Fibroblast of the aortic adventitia (primary cell): ENCODE data around the gene FAM131A. TPM values are rescaled to one million over a fixed set of nuclear protein-coding genes. Genes with fewer than 3 reads are reported as not detected.

Experiments
- DNase-seq: peaks from one replicate; pipeline ENCODE4 v3.0.0-alpha.2; 2010; ENCODE audit warnings: low read depth
- H3K4me3 ChIP-seq: 2 replicates; pipeline ENCODE4 v1.5.1; 2011; ENCODE audit warnings: low read depth, mild to moderate bottlenecking, control low read depth, low read length, moderate library complexity
- total RNA-seq: library from RNA; depleted of rRNA; stranded (reverse); fragments of >200 nt; gene quantifications from 2 replicates; pipeline ENCODE4 v1.2.3, GENCODE V29; 2012; ENCODE audit warnings: low replicate concordance
- TF ChIP-seq, protein P1 (sequence below): IDR thresholded peaks from 2 replicates; pipeline ENCODE4 v1.5.1; 2011; ENCODE audit warnings: mild to moderate bottlenecking, low read length, control low read depth, inconsistent platforms; ENCODE audit not compliant: insufficient read depth

FAM131A gene
- total RNA-seq, 1 donor: 14.0 TPM

- H3K4me3 ChIP-seq: no peak overlapping the region
- TF ChIP-seq, protein P1, sequence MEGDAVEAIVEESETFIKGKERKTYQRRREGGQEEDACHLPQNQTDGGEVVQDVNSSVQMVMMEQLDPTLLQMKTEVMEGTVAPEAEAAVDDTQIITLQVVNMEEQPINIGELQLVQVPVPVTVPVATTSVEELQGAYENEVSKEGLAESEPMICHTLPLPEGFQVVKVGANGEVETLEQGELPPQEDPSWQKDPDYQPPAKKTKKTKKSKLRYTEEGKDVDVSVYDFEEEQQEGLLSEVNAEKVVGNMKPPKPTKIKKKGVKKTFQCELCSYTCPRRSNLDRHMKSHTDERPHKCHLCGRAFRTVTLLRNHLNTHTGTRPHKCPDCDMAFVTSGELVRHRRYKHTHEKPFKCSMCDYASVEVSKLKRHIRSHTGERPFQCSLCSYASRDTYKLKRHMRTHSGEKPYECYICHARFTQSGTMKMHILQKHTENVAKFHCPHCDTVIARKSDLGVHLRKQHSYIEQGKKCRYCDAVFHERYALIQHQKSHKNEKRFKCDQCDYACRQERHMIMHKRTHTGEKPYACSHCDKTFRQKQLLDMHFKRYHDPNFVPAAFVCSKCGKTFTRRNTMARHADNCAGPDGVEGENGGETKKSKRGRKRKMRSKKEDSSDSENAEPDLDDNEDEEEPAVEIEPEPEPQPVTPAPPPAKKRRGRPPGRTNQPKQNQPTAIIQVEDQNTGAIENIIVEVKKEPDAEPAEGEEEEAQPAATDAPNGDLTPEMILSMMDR: no peak
- DNase-seq: no peak
Measured at GRCh38 chr3:184355261-184356040, 18.1 kb downstream of the FAM131A start.

DNA sequence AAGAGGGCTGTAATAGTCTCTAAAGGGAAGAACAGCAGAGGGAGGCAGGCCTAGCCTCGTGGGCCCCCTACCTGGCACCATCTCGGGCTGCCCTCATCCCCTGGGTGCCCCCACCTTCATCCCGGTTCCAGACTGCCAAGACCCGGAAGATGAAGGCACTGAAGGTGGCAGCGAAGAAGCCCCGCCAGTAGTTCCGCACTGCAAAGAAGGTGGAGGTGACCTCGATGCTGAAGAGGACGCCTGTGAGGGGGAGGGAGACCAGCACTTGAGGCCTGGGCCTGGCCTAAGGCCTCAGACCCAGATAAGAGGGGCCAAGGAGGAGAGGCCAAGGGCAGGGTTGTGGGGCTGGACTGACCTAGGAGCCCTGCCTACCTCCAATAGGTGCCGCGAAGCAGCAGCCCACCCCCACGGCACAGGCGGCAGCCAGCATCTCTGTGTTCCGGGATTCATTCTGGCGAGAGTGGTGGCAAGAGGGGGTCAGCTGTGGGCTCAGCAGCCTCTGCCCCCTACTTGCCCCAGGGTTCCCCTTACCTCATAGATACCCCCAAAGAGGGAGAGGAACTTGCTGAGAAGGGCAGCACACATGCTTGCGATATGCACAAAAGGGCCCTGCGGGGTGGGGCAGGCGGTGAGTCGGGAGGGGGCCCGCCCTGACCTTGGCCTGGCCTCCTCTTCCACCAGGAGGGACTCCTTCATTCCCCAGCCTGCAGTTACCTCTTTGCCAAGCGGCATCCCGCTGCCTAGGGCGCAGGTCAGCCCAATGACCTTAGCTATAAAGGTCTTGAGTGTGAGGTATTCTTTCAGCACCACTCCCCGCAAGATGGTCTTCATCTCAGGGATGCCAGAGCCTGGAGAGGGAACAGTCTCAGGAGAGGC is 20.1 kb downstream of the FAM131A start:
- TF ChIP-seq, protein P1: no peak
- no peak for DNase-seq
- H3K4me3 ChIP-seq: no peak overlapping the region

GRCh38 chr3:184358124-184358767 is 20.8 kb downstream of the FAM131A start:
- no peak overlapping the region for H3K4me3 ChIP-seq
- DNase-seq: no peak
- TF ChIP-seq, protein P1: no peak

- H3K4me3 ChIP-seq: no peak overlapping the region
- TF ChIP-seq, protein P1: no peak
- no peak for DNase-seq
Measured at GRCh38 chr3:184358921-184359350, 21.5 kb downstream of the FAM131A start.

- DNase-seq: no peak
- TF ChIP-seq, protein P1: no peak
- H3K4me3 ChIP-seq: no peak overlapping the region
Measured at GRCh38 chr3:184359610-184360009, 22.2 kb downstream of the FAM131A start.

DNA sequence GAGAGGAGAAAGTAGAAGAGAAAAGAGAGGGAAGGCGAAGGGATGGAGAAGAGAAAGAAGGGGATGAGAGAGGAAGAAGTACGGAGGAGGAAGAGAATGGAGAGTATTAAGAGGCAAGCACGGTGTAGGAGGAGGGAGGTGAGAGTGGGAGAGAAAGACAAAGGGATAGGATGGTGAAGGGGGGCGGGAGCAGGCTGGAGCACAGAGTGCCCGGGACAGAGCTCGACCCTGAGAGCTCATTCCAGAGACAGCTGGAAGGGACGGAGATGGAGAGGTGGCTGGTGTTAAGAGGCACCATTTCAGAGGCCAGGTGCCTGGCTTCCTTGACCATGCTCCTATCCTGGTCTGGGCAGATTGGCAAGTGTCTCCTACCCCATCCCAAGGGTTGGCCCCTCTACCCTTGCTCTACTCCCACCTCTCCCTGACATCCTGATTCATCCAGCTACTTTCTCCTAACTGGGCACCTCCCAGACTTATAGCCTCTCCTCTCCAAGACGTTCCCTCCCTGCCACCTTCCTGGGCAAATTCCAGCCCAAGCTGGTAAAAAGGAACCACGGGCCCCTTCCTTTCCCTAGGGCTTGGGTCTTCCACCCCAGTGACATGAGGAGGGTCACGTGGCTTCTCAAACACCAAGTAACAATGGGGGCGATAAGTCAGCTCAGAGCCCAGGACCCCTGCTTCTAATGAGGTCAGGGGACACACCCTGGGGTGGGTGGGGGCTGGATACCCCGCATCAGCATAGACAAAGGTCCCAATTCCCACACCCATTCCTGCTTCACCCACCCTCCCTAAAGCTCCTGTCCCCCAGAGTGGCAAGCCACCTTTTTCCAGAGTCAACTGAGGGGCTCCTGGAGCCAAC is 22.9 kb downstream of the FAM131A start:
- no peak for DNase-seq
- peak overlapping the region; percentile 85 for H3K4me3 ChIP-seq
- TF ChIP-seq, protein P1: no peak
